GM18526 (cell line): ENCODE measurements around the gene VTI1A.

Experiments
- POLR2A ChIP-seq: IDR thresholded peaks from 3 replicates; pipeline ENCODE4 v1.6.1; 2011; ENCODE audit not compliant: insufficient read length; ENCODE audit errors: extremely low read depth

VTI1A gene

GRCh38 chr10:112790030-112790429 lies 343.0 kb downstream of the VTI1A start:
- no peak for TF ChIP-seq POLR2A

DNA sequence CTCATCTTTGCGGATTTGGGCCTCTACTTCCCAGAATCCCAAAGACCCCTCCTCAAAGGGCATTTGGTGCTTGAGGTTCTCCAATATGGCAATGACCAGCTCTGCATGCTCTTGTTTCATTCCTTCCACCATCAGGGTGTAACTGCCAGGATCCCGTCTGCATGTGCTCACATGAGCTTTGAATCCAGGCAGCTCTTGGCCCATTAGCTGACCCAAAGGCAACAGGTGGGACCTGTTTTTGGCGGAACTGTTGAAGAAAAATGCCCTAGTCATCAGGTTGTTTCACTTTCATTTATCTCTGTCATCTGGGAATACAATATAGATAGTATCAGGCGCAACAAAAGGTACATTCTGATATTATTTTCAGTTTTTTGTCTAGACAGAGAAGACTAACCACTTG lies 343.9 kb downstream of the VTI1A start:
- no peak for TF ChIP-seq POLR2A

- no peak for TF ChIP-seq POLR2A
Measured at GRCh38 chr10:112791447-112791846, 344.4 kb downstream of the VTI1A start.

GRCh38 chr10:112792487-112793201 lies 345.6 kb downstream of the VTI1A start:
- no peak for TF ChIP-seq POLR2A

DNA sequence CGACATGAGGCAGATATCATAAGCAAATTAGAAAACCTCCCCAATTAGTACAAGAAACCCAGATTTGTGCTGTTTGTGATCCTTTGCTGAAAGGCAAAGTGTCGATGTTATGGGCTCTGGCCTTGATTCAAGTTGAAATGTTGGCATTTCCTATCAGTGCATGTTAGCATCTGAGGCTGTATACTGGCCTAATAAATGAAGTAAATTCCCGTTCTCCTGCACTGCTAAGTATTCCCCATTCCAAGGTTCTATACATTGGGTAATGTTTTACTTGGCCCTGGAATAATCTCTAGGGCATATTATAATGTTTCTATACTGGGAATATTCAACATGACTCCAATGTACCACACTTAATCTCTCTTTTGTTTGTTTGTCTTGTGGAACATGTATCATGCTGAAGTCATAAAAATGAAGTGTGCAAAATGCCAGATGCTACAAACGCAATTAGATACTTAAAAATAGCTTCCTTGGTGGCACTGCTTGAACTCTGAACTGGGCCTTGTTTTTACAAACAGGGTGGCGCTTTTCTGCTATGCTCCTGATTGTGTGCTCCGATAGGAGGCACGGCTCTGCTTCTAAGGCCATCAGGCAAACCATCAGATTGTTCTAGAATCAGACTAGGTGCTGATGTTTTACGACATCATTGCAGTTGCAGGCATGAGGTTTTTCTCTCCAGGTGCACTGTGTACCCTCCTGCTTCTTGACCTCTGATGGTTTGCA lies 346.3 kb downstream of the VTI1A start:
- no peak for TF ChIP-seq POLR2A

- no peak for TF ChIP-seq POLR2A
Measured at GRCh38 chr10:112794201-112794600, 347.2 kb downstream of the VTI1A start.

GRCh38 chr10:112795067-112795466 lies 348.1 kb downstream of the VTI1A start:
- no peak for TF ChIP-seq POLR2A

DNA sequence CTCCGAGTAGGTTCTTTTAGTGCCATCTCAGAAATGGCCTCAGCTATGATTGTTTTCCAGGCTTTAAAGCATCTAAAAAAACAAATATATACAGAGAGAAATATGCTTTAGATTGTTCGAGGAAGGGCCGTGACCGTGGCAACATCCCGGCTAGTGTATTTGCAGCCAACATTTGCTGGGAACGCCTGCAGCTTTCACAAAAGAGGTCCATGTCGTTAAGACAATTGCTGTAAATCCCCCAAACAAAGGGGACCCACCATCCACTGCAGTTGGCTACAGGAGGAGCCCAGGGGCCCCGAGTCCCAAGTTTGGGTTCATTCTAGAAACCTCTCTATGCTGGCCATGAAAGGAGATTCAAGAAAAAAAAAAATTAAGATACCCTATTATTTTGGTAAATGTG lies 350.2 kb downstream of the VTI1A start:
- no peak for TF ChIP-seq POLR2A

- TF ChIP-seq POLR2A, result no peak
Measured at GRCh38 chr10:112797855-112798254, 350.8 kb downstream of the VTI1A start.

DNA sequence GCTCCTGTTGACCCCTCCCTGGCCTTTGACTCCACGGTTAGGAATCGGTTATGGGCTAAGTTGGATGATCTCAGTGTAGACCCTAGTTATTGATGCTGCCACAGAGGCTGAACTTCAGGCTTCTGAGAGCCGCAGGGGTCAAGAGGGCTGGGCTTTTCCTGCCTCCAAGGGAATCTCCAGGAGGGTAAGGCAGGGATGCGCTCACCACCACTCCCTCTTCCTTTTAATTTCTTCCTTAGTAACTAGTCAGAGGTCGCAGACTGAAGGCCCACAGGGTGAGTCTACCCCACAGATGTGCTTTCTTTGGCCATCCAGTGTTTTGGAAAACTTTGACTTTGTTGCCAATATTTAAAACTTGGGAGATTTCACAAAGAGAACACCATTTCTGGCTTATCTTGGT lies 352.0 kb downstream of the VTI1A start:
- TF ChIP-seq POLR2A, result no peak

GRCh38 chr10:112799726-112800510 lies 352.9 kb downstream of the VTI1A start:
- TF ChIP-seq POLR2A, result no peak

DNA sequence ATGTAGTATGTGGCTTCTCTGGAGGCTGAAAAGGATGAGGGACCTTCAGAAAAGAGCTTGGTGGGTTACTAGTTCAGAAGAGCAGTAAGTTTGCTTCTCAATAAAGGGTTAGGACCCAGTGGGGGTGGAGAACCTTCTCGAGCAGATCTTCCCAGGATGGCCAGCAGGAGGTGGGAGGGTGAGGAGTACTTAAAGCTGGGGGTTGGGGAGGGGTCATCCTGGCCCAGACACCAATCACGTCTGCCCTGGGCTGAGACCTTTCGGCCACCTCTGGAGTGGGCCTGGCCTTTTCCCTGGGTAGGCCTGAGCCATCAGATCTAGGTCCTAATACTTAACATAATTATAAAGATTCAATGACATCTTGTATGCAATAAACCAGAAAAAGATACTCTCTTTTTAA lies 354.0 kb downstream of the VTI1A start:
- TF ChIP-seq POLR2A, result no peak

DNA sequence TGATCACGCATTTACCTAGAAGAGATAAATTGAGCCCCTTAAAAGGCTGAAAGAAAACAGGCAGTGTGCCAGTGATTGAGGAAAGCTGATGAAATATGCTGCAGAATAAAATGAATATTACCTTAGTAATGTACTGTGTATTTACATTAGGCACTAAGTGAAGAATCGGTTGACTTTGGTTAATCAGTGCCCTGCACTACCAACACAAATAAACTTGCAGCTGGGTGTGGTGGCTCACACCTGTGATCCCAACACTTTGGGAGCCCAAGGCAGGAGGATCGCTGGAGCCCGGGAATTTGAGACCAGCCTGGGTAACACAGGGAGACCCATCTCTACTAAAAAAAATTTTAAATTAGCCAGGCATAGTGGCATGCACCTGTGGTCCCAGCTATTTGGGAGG lies 354.7 kb downstream of the VTI1A start:
- TF ChIP-seq POLR2A, result no peak

DNA sequence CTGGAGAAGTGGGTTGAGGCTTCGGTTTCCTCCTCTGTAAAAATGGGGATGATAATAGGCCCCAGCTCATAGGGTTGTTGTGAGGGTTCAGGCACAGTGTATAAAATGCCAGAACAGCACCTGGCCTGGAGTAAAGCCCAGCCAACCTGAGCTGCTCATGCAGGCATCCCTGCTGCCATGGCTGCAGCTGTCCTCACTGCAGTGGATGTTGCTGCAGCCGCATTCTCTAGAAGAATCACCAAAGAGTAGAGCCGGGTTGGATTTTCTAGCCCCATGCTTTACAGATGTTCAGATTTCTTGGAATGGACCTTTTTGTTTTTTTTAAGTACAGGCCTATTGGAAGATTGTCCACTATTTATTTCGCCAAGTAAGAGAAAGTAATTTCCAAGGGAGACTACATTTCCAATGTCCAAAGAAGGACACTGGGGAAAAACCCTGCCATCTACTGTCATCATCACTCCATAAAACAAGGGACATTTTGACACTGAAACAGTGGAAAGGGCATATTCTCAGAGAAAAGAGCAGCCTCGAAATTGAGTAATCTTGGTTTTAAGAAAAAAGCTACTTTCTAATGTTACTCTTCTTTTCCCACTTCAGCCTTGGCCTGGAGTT lies 355.5 kb downstream of the VTI1A start:
- no peak for TF ChIP-seq POLR2A

DNA sequence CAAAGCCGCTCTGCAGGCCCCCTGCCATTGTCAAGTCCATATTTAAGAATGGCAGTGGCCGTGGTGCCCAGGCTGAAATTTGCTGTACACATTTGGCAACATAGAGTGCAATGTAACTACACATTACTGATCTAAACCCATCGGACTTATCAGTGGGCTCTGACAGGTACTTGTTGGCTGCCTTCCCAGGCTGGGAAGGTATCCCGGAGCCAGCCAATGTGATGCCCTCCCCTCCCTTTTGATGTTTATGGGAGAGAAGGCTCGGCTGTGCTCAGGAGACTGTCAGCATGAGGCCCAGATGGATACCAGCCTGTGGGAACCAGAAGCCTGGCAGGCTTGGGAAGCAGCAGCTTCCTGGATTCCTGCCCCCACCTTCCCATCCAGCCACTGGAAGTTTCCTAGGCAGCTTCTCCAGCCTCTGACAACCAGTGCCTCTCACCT lies 357.0 kb downstream of the VTI1A start:
- TF ChIP-seq POLR2A, result no peak

GRCh38 chr10:112805254-112805590 lies 358.2 kb downstream of the VTI1A start:
- TF ChIP-seq POLR2A, result no peak

GRCh38 chr10:112805701-112806100 lies 358.7 kb downstream of the VTI1A start:
- TF ChIP-seq POLR2A, result no peak
